SK-N-SH (cell line): ENCODE data around the gene PLA2G6. TPM values are rescaled to one million over a fixed set of nuclear protein-coding genes. Genes with fewer than 3 reads are reported as not detected.

Source experiments
- CTCF ChIA-PET: fragments of 300-600, 350-600 bp; formaldehyde crosslinking; extraction: SDS; loops from one replicate; lab custom pipeline; 2021; lab: Yijun Ruan, JAX
- POLR2A ChIA-PET: fragments of 350-600 bp; sonication (Branson Sonifier 250); formaldehyde crosslinking; extraction: SDS; loops from one replicate; lab custom pipeline; 2020; ENCODE audit warnings: antibody characterized with exemption, inconsistent platforms; lab: Yijun Ruan, JAX
- DNase-seq: peaks from one replicate; pipeline ENCODE4 v3.0.0; 2012
- H2AFZ ChIP-seq: fragments of 200-600 bp; sonication (generic); 2 replicates; pipeline ENCODE4 v1.8.1; 2016; ENCODE audit warnings: antibody characterized with exemption, mild to moderate bottlenecking, low read depth
- H3F3A ChIP-seq: fragments of 200-600 bp; sonication (generic); replicated peaks from 2 replicates; pipeline ENCODE3; 2016; ENCODE audit warnings: antibody characterized with exemption, mild to moderate bottlenecking; ENCODE audit not compliant: insufficient read depth
- H3K27ac ChIP-seq, 2 experiments: fragments of 200-500 bp in 1 of 2; fragments of 200-600 bp in 1 of 2; sonication (Bioruptor generic) in 1 of 2; sonication (generic), shearing (Covaris generic) in 1 of 2; 2 replicates each; pipeline versions ENCODE4 v1.5.1 to v1.6.1; 2014 to 2016; ENCODE audit warnings: low read depth in 2 of 2, inconsistent platforms in 1 of 2, low read length in 1 of 2, mild to moderate bottlenecking in 1 of 2, mixed read lengths in 1 of 2
- H3K27me3 ChIP-seq: fragments of 200-600 bp; sonication (generic), shearing (Covaris generic); 2 replicates; pipeline ENCODE4 v1.6.1; 2016; ENCODE audit warnings: mixed run types; ENCODE audit not compliant: insufficient read depth
- H3K36me3 ChIP-seq, 2 experiments: fragments of 200-500 bp in 1 of 2; fragments of 200-600 bp in 1 of 2; sonication (Bioruptor generic) in 1 of 2; sonication (generic) in 1 of 2; replicated peaks in 1 of 2; 2 replicates each; pipeline versions ENCODE3 to v1.5.1; 2014 to 2016; ENCODE audit warnings: low read length in 1 of 2, mild to moderate bottlenecking in 1 of 2; ENCODE audit not compliant: insufficient read depth in 2 of 2, control insufficient read depth in 1 of 2
- H3K4me1 ChIP-seq, 2 experiments: fragments of 200-500 bp in 1 of 2; fragments of 200-600 bp in 1 of 2; sonication (Bioruptor generic) in 1 of 2; sonication (generic), shearing (Covaris generic) in 1 of 2; 2 replicates each; pipeline versions ENCODE4 v1.5.1 to v1.6.1; 2014 to 2016; ENCODE audit warnings: low read depth in 1 of 2, low read length in 1 of 2, mixed run types in 1 of 2; ENCODE audit not compliant: insufficient read depth in 2 of 2, control insufficient read depth in 1 of 2
- H3K4me2 ChIP-seq: fragments of 200-600 bp; sonication (generic), shearing (Covaris generic); 2 replicates; pipeline ENCODE4 v1.6.1; 2017; ENCODE audit warnings: mixed run types
- H3K4me3 ChIP-seq, 2 experiments: fragments of 200-500 bp in 1 of 2; fragments of 200-600 bp in 1 of 2; sonication (Bioruptor generic) in 1 of 2; sonication (generic), shearing (Covaris generic) in 1 of 2; 2 replicates each; pipeline versions ENCODE4 v1.5.1 to v1.8.1; 2014 to 2016; ENCODE audit warnings: low read depth in 2 of 2, inconsistent platforms in 1 of 2, low read length in 1 of 2, mild to moderate bottlenecking in 1 of 2, mixed read lengths in 1 of 2, moderate library complexity in 1 of 2
- H3K79me2 ChIP-seq: fragments of 200-600 bp; sonication (generic); 2 replicates; pipeline ENCODE4 v1.8.1; 2017; ENCODE audit warnings: mild to moderate bottlenecking; ENCODE audit not compliant: insufficient read depth
- H3K9ac ChIP-seq: fragments of 200-600 bp; sonication (generic); 2 replicates; pipeline ENCODE4 v1.6.1; 2017; ENCODE audit warnings: mixed run types
- H3K9me2 ChIP-seq: fragments of 200-600 bp; sonication (generic); 2 replicates; pipeline ENCODE4 v1.6.1; 2017; ENCODE audit warnings: mixed run types
- H3K9me3 ChIP-seq: fragments of 200-600 bp; sonication (generic); 2 replicates; pipeline ENCODE4 v1.6.1; 2017; ENCODE audit warnings: mixed run types, mild to moderate bottlenecking, moderate library complexity
- H4K20me1 ChIP-seq: fragments of 200-600 bp; sonication (generic); 2 replicates; pipeline ENCODE4 v1.6.1; 2017; ENCODE audit warnings: mild to moderate bottlenecking, mixed run types; ENCODE audit not compliant: insufficient read depth
- CHD2 ChIP-seq: fragments of 150-350 bp; IDR thresholded peaks from 2 replicates; pipeline ENCODE4 v1.6.1; 2018; ENCODE audit warnings: low read length; ENCODE audit not compliant: partially characterized antibody
- CTCF ChIP-seq: fragments of 200-600 bp; sonication (generic); IDR thresholded peaks from 2 replicates; pipeline ENCODE4 v1.6.1; 2017; ENCODE audit warnings: antibody characterized with exemption, mild to moderate bottlenecking, moderate library complexity
- ELF1 ChIP-seq: IDR thresholded peaks from 2 replicates; pipeline ENCODE4 v1.4.0; 2012
- EP300 ChIP-seq, 2 experiments: IDR thresholded peaks; 2 replicates each; pipeline versions ENCODE4 v1.4.0 to v1.6.1; 2012; ENCODE audit warnings: borderline replicate concordance in 1 of 2, low read depth in 1 of 2, low read length in 1 of 2
- EZH2phosphoT487 ChIP-seq: fragments of 200-600 bp; sonication (generic); IDR thresholded peaks from 2 replicates; pipeline ENCODE4 v1.6.1; 2017; ENCODE audit warnings: low read depth, mixed run types, mild to moderate bottlenecking, antibody characterized with exemption, moderate library complexity, borderline replicate concordance
- FOSL2 ChIP-seq: IDR thresholded peaks from 2 replicates; pipeline ENCODE4 v1.4.0; 2012; ENCODE audit warnings: low read depth, mild to moderate bottlenecking, moderate library complexity, borderline replicate concordance
- FOXJ3 ChIP-seq: sonication (generic); formaldehyde crosslinking; IDR thresholded peaks from 2 replicates; pipeline ENCODE4 v1.5.1; 2020; ENCODE audit warnings: mild to moderate bottlenecking, missing genetic modification reagents
- GABPA ChIP-seq: IDR thresholded peaks from 2 replicates; pipeline ENCODE4 v1.4.0; 2012; ENCODE audit warnings: low read depth, mild to moderate bottlenecking
- GATA2 ChIP-seq: sonication (generic); formaldehyde crosslinking; IDR thresholded peaks from 2 replicates; pipeline ENCODE4 v1.5.0; 2020; ENCODE audit warnings: mild to moderate bottlenecking, missing genetic modification reagents
- NRF1 ChIP-seq: IDR thresholded peaks from 2 replicates; pipeline ENCODE4 v1.6.1; 2012; ENCODE audit warnings: low read depth, mild to moderate bottlenecking, low read length
- RAD21 ChIP-seq: IDR thresholded peaks from 2 replicates; pipeline ENCODE4 v1.6.1; 2012; ENCODE audit warnings: mild to moderate bottlenecking, low read length
- REST ChIP-seq: IDR thresholded peaks from 2 replicates; pipeline ENCODE4 v1.6.1; 2012; ENCODE audit warnings: mild to moderate bottlenecking, low read depth, low read length, moderate library complexity
- RXRA ChIP-seq: IDR thresholded peaks from 2 replicates; pipeline ENCODE4 v1.4.0; 2012; ENCODE audit warnings: low read depth, mild to moderate bottlenecking, borderline replicate concordance
- SIN3A ChIP-seq: IDR thresholded peaks from 2 replicates; pipeline ENCODE4 v1.6.1; 2012; ENCODE audit warnings: low read depth, mild to moderate bottlenecking, low read length, moderate library complexity, borderline replicate concordance
- TAF1 ChIP-seq: IDR thresholded peaks from 2 replicates; pipeline ENCODE4 v1.6.1; 2012; ENCODE audit warnings: low read depth, mild to moderate bottlenecking, low read length, moderate library complexity, borderline replicate concordance
- USF1 ChIP-seq: IDR thresholded peaks from 2 replicates; pipeline ENCODE4 v1.4.0; 2012; ENCODE audit warnings: low read depth, borderline replicate concordance
- YY1 ChIP-seq: IDR thresholded peaks from 2 replicates; pipeline ENCODE4 v1.4.0; 2012; ENCODE audit warnings: low read depth, mild to moderate bottlenecking
- WGBS: methylation state at CpG from one replicate; pipeline ENCODE4 v1.1.6; 2017; ENCODE audit warnings: low lambda C conversion rate; 5-methylcytosine and 5-hydroxymethylcytosine counted together
- polyA plus RNA-seq, 3 experiments: library from polyadenylated mRNA; depleted of rRNA; stranded (reverse); fragments of >200 nt; gene quantifications; 2 replicates each; pipeline ENCODE4 v1.2.3, GENCODE V29; 2012
- TF ChIP-seq, protein P1 (sequence below): IDR thresholded peaks from 2 replicates; pipeline ENCODE4; 2012

PLA2G6 gene
- polyA plus RNA-seq, 1 of the 3 experiments (the other 2 are of a cell fraction): 10.5 TPM

DNA sequence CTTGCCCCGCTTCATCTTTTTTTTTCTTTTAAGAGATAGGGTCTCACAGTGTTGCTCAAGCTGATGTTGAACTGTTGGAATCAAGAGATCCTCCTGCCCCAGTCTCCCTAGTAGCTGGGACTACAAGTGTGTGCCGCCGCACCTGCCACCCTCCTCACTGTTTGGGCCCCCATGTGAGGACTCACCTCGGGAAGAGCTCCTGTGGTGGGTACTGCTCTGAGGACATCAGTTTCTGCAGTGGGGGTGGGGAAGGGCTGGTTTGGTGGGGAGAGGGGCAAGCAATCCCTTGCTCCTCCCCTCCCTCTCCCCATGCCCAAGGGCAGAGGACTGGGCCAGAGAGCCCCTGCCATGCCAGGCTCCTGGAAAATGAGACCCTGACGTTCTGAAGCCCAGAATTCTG, 96.1 kb downstream of the PLA2G6 start:
- Histone ChIP-seq H2AFZ (no peak overlapping the region), H3K4me3 (no peak overlapping the region), H3K79me2 (no peaks in the 10 kb centered on the region), H3K36me3 (no peaks in the 10 kb centered on the region), H3K9me2 (no peaks in the 10 kb centered on the region), H3K9me3 (no peaks in the 10 kb centered on the region), H3K9ac (no peak overlapping the region), H3K4me1 (peaks cover 0 to 2% of the 10 kb centered on the region in 2 experiments; a peak in 1 of 4 replicates), H3F3A (no peaks in the 10 kb centered on the region), H3K4me2 (no peak overlapping the region), H3K27me3 (no peaks in the 10 kb centered on the region), H4K20me1 (no peaks in the 10 kb centered on the region), H3K27ac (no peak overlapping the region)
- ChIA-PET POLR2A (interaction anchor here (1.1 kb wide), 1 partner anchor 13 kb away, joined by 3 read pairs; no protein-coding TSS in a partner anchor), CTCF (no interaction called here)
- TF ChIP-seq FOXJ3 (CRISPR knock-in tag): no peak
- TF ChIP-seq SIN3A: no peak
- TF ChIP-seq GABPA: no peak
- no peak for TF ChIP-seq YY1
- no peak for TF ChIP-seq ELF1
- TF ChIP-seq EP300 (IDR thresholded peaks at IDR 0.05; ENCODE audit: borderline replicate concordance in 1 of 2, low read depth in 1 of 2, low read length in 1 of 2): no peak
- no peak for TF ChIP-seq CHD2
- TF ChIP-seq EZH2phosphoT487: no peak
- TF ChIP-seq CTCF: no peak
- no peak for TF ChIP-seq NRF1
- TF ChIP-seq RXRA: no peak
- TF ChIP-seq, protein P1, sequence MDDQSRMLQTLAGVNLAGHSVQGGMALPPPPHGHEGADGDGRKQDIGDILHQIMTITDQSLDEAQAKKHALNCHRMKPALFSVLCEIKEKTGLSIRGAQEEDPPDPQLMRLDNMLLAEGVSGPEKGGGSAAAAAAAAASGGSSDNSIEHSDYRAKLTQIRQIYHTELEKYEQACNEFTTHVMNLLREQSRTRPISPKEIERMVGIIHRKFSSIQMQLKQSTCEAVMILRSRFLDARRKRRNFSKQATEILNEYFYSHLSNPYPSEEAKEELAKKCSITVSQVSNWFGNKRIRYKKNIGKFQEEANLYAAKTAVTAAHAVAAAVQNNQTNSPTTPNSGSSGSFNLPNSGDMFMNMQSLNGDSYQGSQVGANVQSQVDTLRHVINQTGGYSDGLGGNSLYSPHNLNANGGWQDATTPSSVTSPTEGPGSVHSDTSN: no peak
- TF ChIP-seq REST: no peak
- TF ChIP-seq USF1: no peak
- TF ChIP-seq FOSL2: no peak
- TF ChIP-seq TAF1: no peak
- no peak for TF ChIP-seq GATA2
- TF ChIP-seq RAD21: no peak
- 64% methylated on average over 4 of the region's 5 CpGs for WGBS
- no peak for DNase-seq
